H9 (cell line): ENCODE data around the gene MPP2. TPM values are rescaled to one million over a fixed set of nuclear protein-coding genes. Genes with fewer than 3 reads are reported as not detected.

Experiments
- DNase-seq: peaks from one replicate; pipeline ENCODE4 v3.0.0-alpha.2; 2017
- H2AFZ ChIP-seq: one replicate; pipeline ENCODE4 v1.6.1; 2013; ENCODE audit warnings: mild to moderate bottlenecking, low read length, control low read depth, moderate library complexity
- H2AK5ac ChIP-seq: 2 replicates; pipeline ENCODE4 v1.6.1; 2013; ENCODE audit warnings: low read length, control low read depth, mixed read lengths; ENCODE audit not compliant: insufficient read length
- H2BK120ac ChIP-seq: one replicate; pipeline ENCODE4 v1.6.1; 2013; ENCODE audit warnings: low read depth, mild to moderate bottlenecking, low read length, control low read depth, inconsistent platforms; ENCODE audit not compliant: poor library complexity, severe bottlenecking
- H2BK12ac ChIP-seq: 2 replicates; pipeline ENCODE4 v1.6.1; 2013; ENCODE audit warnings: low read length, control low read depth, mixed read lengths, low read depth; ENCODE audit not compliant: insufficient read length
- H2BK15ac ChIP-seq: 2 replicates; pipeline ENCODE4 v1.6.1; 2013; ENCODE audit warnings: low read depth, low read length, control low read depth
- H2BK20ac ChIP-seq: one replicate; pipeline ENCODE4 v1.6.1; 2013; ENCODE audit warnings: low read depth, mild to moderate bottlenecking, low read length, control low read depth, inconsistent platforms; ENCODE audit not compliant: poor library complexity, severe bottlenecking
- H2BK5ac ChIP-seq: 2 replicates; pipeline ENCODE4 v1.6.1; 2013; ENCODE audit warnings: low read length, control low read depth, mixed read lengths; ENCODE audit not compliant: insufficient read length
- H3K14ac ChIP-seq: 2 replicates; pipeline ENCODE4 v1.6.1; 2013; ENCODE audit warnings: low read length, control low read depth; ENCODE audit not compliant: insufficient read depth
- H3K18ac ChIP-seq: 2 replicates; pipeline ENCODE4 v1.6.1; 2013; ENCODE audit warnings: low read depth, mild to moderate bottlenecking, mixed read lengths, low read length, control low read depth; ENCODE audit not compliant: insufficient read length
- H3K23ac ChIP-seq: 2 replicates; pipeline ENCODE4 v1.6.1; 2013; ENCODE audit warnings: low read length, control low read depth, mixed read lengths, low read depth; ENCODE audit not compliant: insufficient read length
- H3K23me2 ChIP-seq: 2 replicates; pipeline ENCODE4 v1.6.1; 2013; ENCODE audit warnings: low read depth, mild to moderate bottlenecking, mixed read lengths, low read length, control low read depth; ENCODE audit not compliant: insufficient read length, poor library complexity, severe bottlenecking
- H3K27ac ChIP-seq: 2 replicates; pipeline ENCODE4 v1.5.1; 2013; ENCODE audit warnings: low read length, control low read depth, mixed read lengths, low read depth; ENCODE audit not compliant: insufficient read length
- H3K27me3 ChIP-seq: 2 replicates; pipeline ENCODE4 v1.6.1; 2013; ENCODE audit warnings: low read length, control low read depth, inconsistent platforms; ENCODE audit not compliant: insufficient read depth
- H3K4ac ChIP-seq: 2 replicates; pipeline ENCODE4 v1.6.1; 2013; ENCODE audit warnings: low read depth, mild to moderate bottlenecking, control low read depth, inconsistent platforms, low read length, moderate library complexity
- H3K4me1 ChIP-seq: 2 replicates; pipeline ENCODE4 v1.6.1; 2013; ENCODE audit warnings: low read length, control low read depth, inconsistent platforms; ENCODE audit not compliant: insufficient read depth
- H3K4me2 ChIP-seq: 2 replicates; pipeline ENCODE4 v1.6.1; 2013; ENCODE audit warnings: low read length, control low read depth, mixed read lengths; ENCODE audit not compliant: insufficient read length, insufficient read depth
- H3K56ac ChIP-seq: 2 replicates; pipeline ENCODE4 v1.6.1; 2013; ENCODE audit warnings: low read depth, mild to moderate bottlenecking, mixed read lengths, low read length, control low read depth; ENCODE audit not compliant: insufficient read length
- H3K79me1 ChIP-seq: 2 replicates; pipeline ENCODE4 v1.6.1; 2013; ENCODE audit warnings: low read depth, mild to moderate bottlenecking, moderate library complexity, low read length, control low read depth, inconsistent platforms; ENCODE audit not compliant: insufficient read depth, poor library complexity, severe bottlenecking
- H3K79me2 ChIP-seq: 2 replicates; pipeline ENCODE4 v1.6.1; 2013; ENCODE audit warnings: low read length, control low read depth, inconsistent platforms; ENCODE audit not compliant: insufficient read depth
- H3K9ac ChIP-seq: 2 replicates; pipeline ENCODE4 v1.6.1; 2013; ENCODE audit warnings: low read length, control low read depth, mixed read lengths; ENCODE audit not compliant: insufficient read length; ENCODE audit errors: extremely low read depth
- H3K9me3 ChIP-seq: one replicate; pipeline ENCODE4 v1.6.1; 2013; ENCODE audit warnings: low read depth, low read length, inconsistent platforms; ENCODE audit not compliant: control insufficient read depth
- H3T11ph ChIP-seq: one replicate; pipeline ENCODE4 v1.6.1; 2013; ENCODE audit warnings: mild to moderate bottlenecking, low read length, control low read depth, inconsistent platforms
- H4K20me1 ChIP-seq: one replicate; pipeline ENCODE4 v1.6.1; 2013; ENCODE audit not compliant: control insufficient read depth, insufficient read length, insufficient read depth
- H4K5ac ChIP-seq: 2 replicates; pipeline ENCODE4 v1.6.1; 2013; ENCODE audit warnings: low read depth, mild to moderate bottlenecking, mixed read lengths, low read length, control low read depth; ENCODE audit not compliant: insufficient read length
- H4K8ac ChIP-seq: replicated peaks from 2 replicates; pipeline ENCODE4 v1.6.1; 2013; ENCODE audit warnings: low read length, control low read depth, mixed read lengths, low read depth; ENCODE audit not compliant: insufficient read length
- H4K91ac ChIP-seq: 2 replicates; pipeline ENCODE4 v1.6.1; 2013; ENCODE audit warnings: low read depth, mild to moderate bottlenecking, moderate library complexity, mixed read lengths, low read length, control low read depth; ENCODE audit not compliant: insufficient read length
- H3K27ac Mint-ChIP-seq, 3 experiments: 2 replicates in 2 of 3; 3 replicates in 1 of 3; pipeline ENCODE4 v1.8.0; 2020 to 2021; ENCODE audit warnings: mixed read lengths in 3 of 3, mild to moderate bottlenecking in 1 of 3, moderate library complexity in 1 of 3
- H3K27me3 Mint-ChIP-seq: 2 replicates; pipeline ENCODE4 v1.8.0; 2021; ENCODE audit warnings: low read depth, mild to moderate bottlenecking, moderate library complexity, mixed read lengths
- H3K36me3 Mint-ChIP-seq, 3 experiments: 2 replicates in 2 of 3; 3 replicates in 1 of 3; pipeline ENCODE4 v1.8.0; 2020 to 2021; ENCODE audit warnings: low read depth in 3 of 3, mixed read lengths in 3 of 3; ENCODE audit not compliant: insufficient read depth in 1 of 3
- H3K4me1 Mint-ChIP-seq, 2 experiments: 2 replicates each; pipeline ENCODE4 v1.8.0; 2020; ENCODE audit warnings: mixed read lengths in 2 of 2
- H3K4me3 Mint-ChIP-seq, 2 experiments: 2 replicates in 1 of 2; 3 replicates in 1 of 2; pipeline ENCODE4 v1.8.0; 2020 to 2021; ENCODE audit warnings: mild to moderate bottlenecking in 2 of 2, mixed read lengths in 2 of 2, moderate library complexity in 1 of 2
- H3K9me3 Mint-ChIP-seq, 2 experiments: 2 replicates in 1 of 2; 3 replicates in 1 of 2; pipeline ENCODE4 v1.8.0; 2020; ENCODE audit warnings: mild to moderate bottlenecking in 2 of 2, mixed read lengths in 2 of 2, moderate library complexity in 1 of 2
- WGBS: extraction: QIAGEN DNeasy Blood & Tissue Kit; methylation state at CpG from one replicate; pipeline ENCODE4 v1.1.7; 2013; ENCODE audit warnings: missing lambda C conversion rate, low lambda C conversion rate, mixed read lengths; ENCODE audit not compliant: insufficient read length; ENCODE audit errors: extremely low coverage; 5-methylcytosine and 5-hydroxymethylcytosine counted together
- total RNA-seq: library from RNA; stranded (reverse); gene quantifications from 2 replicates; pipeline ENCODE4 v1.2.1, GENCODE V29; 2021
- TF ChIP-seq, protein P1 (sequence below): fragments of 200-600 bp; sonication (generic); conservative IDR thresholded peaks from 3 replicates; pipeline ENCODE4 v1.8.0; 2021; ENCODE audit warnings: antibody characterized with exemption, mild to moderate bottlenecking

Gene MPP2
- total RNA-seq, 1 experiment from 2014 or later, result 16.3 TPM

DNA sequence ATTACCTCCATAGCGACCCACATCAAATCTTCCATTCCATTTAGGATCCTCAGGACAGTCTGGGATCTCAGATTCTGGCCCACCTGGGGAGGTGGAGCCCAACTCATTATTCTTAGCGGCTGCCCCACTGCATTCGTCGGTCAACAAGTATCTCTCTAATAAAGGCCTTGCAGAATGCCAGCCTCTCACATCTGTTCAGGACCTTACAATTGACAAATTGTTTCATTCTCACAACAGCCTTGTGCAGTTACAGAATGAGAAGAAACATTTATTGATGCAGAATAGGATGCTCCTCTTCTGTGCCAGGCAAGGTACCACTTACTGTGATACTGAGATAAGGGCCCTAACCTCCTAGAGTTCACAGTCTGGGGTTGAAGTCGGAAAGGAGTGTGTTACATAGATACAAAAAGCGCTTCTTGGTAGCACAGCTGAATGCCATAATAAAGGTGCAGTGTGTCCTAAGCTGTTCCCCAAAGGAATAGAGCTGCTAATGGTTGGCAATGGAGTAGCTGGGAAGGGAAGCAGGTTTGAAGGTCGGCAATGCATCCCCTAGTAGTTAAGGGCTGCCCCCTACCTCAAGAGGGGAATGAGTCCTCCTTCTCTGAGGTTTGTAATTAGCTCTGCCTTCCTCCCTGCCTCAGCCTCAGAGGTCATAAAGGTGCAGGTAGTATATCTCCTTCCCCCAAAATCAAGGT, 2.3 kb upstream of the MPP2 start:
- H3K4me3 Mint-ChIP-seq, result no peak overlapping the region

More for the DNA sequence above, 2.3 kb upstream of the MPP2 start:
- Histone ChIP-seq H2BK5ac (no peak overlapping the region), H3K4ac (no peak overlapping the region), H2AFZ (no peak overlapping the region), H4K8ac (no peak overlapping the region), H3K27ac (no peak overlapping the region), H3K9me3 (no peaks in the 10 kb centered on the region), H3K4me1 (no peaks in the 10 kb centered on the region; the same call in 1 of the 2 replicates), H3K23me2 (peaks cover 29% of the 10 kb centered on the region), H2AK5ac (no peak overlapping the region), H2BK20ac (no peak overlapping the region), H3K79me1 (no peaks in the 10 kb centered on the region), H2BK12ac (no peak overlapping the region), H4K5ac (no peak overlapping the region), H4K20me1 (no peaks in the 10 kb centered on the region), H3K79me2 (no peaks in the 10 kb centered on the region), H2BK15ac (no peak overlapping the region), H4K91ac (no peak overlapping the region), H3K14ac (no peak overlapping the region), H3K23ac (no peak overlapping the region), H3T11ph (no peak overlapping the region), H3K18ac (no peak overlapping the region), H3K4me2 (no peak overlapping the region), H3K9ac (no peak overlapping the region), H2BK120ac (no peak overlapping the region), H3K27me3 (no peaks in the 10 kb centered on the region), H3K56ac (no peak overlapping the region)
- DNase-seq, result no peak
- WGBS, result no CpG with 5 or more reads among the region's 7 CpGs
- peaks cover 51% of the 10 kb centered on the region for H3K27me3 Mint-ChIP-seq
- TF ChIP-seq, protein P1, sequence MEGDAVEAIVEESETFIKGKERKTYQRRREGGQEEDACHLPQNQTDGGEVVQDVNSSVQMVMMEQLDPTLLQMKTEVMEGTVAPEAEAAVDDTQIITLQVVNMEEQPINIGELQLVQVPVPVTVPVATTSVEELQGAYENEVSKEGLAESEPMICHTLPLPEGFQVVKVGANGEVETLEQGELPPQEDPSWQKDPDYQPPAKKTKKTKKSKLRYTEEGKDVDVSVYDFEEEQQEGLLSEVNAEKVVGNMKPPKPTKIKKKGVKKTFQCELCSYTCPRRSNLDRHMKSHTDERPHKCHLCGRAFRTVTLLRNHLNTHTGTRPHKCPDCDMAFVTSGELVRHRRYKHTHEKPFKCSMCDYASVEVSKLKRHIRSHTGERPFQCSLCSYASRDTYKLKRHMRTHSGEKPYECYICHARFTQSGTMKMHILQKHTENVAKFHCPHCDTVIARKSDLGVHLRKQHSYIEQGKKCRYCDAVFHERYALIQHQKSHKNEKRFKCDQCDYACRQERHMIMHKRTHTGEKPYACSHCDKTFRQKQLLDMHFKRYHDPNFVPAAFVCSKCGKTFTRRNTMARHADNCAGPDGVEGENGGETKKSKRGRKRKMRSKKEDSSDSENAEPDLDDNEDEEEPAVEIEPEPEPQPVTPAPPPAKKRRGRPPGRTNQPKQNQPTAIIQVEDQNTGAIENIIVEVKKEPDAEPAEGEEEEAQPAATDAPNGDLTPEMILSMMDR, result no peak
- H3K36me3 Mint-ChIP-seq, result no peaks in the 10 kb centered on the region
- peaks cover 13 to 16% of the 10 kb centered on the region in 2 experiments for H3K4me1 Mint-ChIP-seq
- no peak overlapping the region for H3K27ac Mint-ChIP-seq
- no peaks in the 10 kb centered on the region for H3K9me3 Mint-ChIP-seq
